ENCODE data around the gene PDE8A.

PDE8A gene

GRCh38 chr15:85026304-85027032 lies 44.8 kb downstream of the PDE8A start:
- no peak overlapping the region for H3K27ac ChIP-seq (ENCODE audit: low read depth, low read length)
- H3K4me1 ChIP-seq (ENCODE audit: control insufficient read depth, insufficient read depth, low read length), result peaks cover 30% of the 10 kb centered on the region
- no peak overlapping the region for H3K4me3 ChIP-seq (ENCODE audit: low read depth, low read length)
- H3K36me3 ChIP-seq (ENCODE audit: control insufficient read depth, insufficient read depth, low read length), result no peaks in the 10 kb centered on the region
- H3K27me3 ChIP-seq (ENCODE audit: control insufficient read depth, insufficient read depth, low read length), result no peaks in the 10 kb centered on the region
- H3K9ac ChIP-seq (ENCODE audit: low read depth, low read length), result no peak overlapping the region
- H3K9me3 ChIP-seq (ENCODE audit: control insufficient read depth, insufficient read depth, low read length), result no peaks in the 10 kb centered on the region

- Histone ChIP-seq H3K9ac (ENCODE audit: low read depth, low read length) (no peak overlapping the region), H3K4me1 (ENCODE audit: control insufficient read depth, insufficient read depth, low read length) (peaks cover 35% of the 10 kb centered on the region), H3K4me3 (ENCODE audit: low read depth, low read length) (no peak overlapping the region), H3K27ac (ENCODE audit: low read depth, low read length) (no peak overlapping the region), H3K27me3 (ENCODE audit: control insufficient read depth, insufficient read depth, low read length) (no peaks in the 10 kb centered on the region), H3K36me3 (ENCODE audit: control insufficient read depth, insufficient read depth, low read length) (no peaks in the 10 kb centered on the region), H3K9me3 (ENCODE audit: control insufficient read depth, insufficient read depth, low read length) (no peaks in the 10 kb centered on the region)
Observed at GRCh38 chr15:85027033-85027380, 45.4 kb downstream of the PDE8A start.

- Histone ChIP-seq H3K36me3 (ENCODE audit: control insufficient read depth, insufficient read depth, low read length) (no peaks in the 10 kb centered on the region), H3K9ac (ENCODE audit: low read depth, low read length) (no peak overlapping the region), H3K4me3 (ENCODE audit: low read depth, low read length) (no peak overlapping the region), H3K9me3 (ENCODE audit: control insufficient read depth, insufficient read depth, low read length) (no peaks in the 10 kb centered on the region), H3K27ac (ENCODE audit: low read depth, low read length) (no peak overlapping the region), H3K27me3 (ENCODE audit: control insufficient read depth, insufficient read depth, low read length) (no peaks in the 10 kb centered on the region), H3K4me1 (ENCODE audit: control insufficient read depth, insufficient read depth, low read length) (peaks cover 40% of the 10 kb centered on the region)
Observed at GRCh38 chr15:85027421-85027820, 45.8 kb downstream of the PDE8A start.

- Histone ChIP-seq H3K9me3 (ENCODE audit: control insufficient read depth, insufficient read depth, low read length) (no peaks in the 10 kb centered on the region), H3K36me3 (ENCODE audit: control insufficient read depth, insufficient read depth, low read length) (no peaks in the 10 kb centered on the region), H3K27me3 (ENCODE audit: control insufficient read depth, insufficient read depth, low read length) (no peaks in the 10 kb centered on the region), H3K9ac (ENCODE audit: low read depth, low read length) (no peak overlapping the region), H3K4me3 (ENCODE audit: low read depth, low read length) (no peak overlapping the region), H3K27ac (ENCODE audit: low read depth, low read length) (no peak overlapping the region), H3K4me1 (ENCODE audit: control insufficient read depth, insufficient read depth, low read length) (peaks cover 49% of the 10 kb centered on the region)
Observed at GRCh38 chr15:85028416-85028815, 46.8 kb downstream of the PDE8A start.

GRCh38 chr15:85029221-85029620 lies 47.6 kb downstream of the PDE8A start:
- no peak overlapping the region for H3K9ac ChIP-seq (ENCODE audit: low read depth, low read length)

GRCh38 chr15:85030301-85030929 lies 48.8 kb downstream of the PDE8A start:
- no peaks in the 10 kb centered on the region for H3K9me3 ChIP-seq (ENCODE audit: control insufficient read depth, insufficient read depth, low read length)
- no peak overlapping the region for H3K27ac ChIP-seq (ENCODE audit: low read depth, low read length)
- H3K36me3 ChIP-seq (ENCODE audit: control insufficient read depth, insufficient read depth, low read length), result no peaks in the 10 kb centered on the region
- H3K4me1 ChIP-seq (ENCODE audit: control insufficient read depth, insufficient read depth, low read length), result peaks cover 36% of the 10 kb centered on the region
- H3K9ac ChIP-seq (ENCODE audit: low read depth, low read length), result no peak overlapping the region
- no peak overlapping the region for H3K4me3 ChIP-seq (ENCODE audit: low read depth, low read length)
- no peaks in the 10 kb centered on the region for H3K27me3 ChIP-seq (ENCODE audit: control insufficient read depth, insufficient read depth, low read length)

More at GRCh38 chr15:85029221-85029620, 47.6 kb downstream of the PDE8A start:
- Histone ChIP-seq H3K9me3 (ENCODE audit: control insufficient read depth, insufficient read depth, low read length) (no peaks in the 10 kb centered on the region), H3K27ac (ENCODE audit: low read depth, low read length) (no peak overlapping the region), H3K36me3 (ENCODE audit: control insufficient read depth, insufficient read depth, low read length) (no peaks in the 10 kb centered on the region), H3K27me3 (ENCODE audit: control insufficient read depth, insufficient read depth, low read length) (no peaks in the 10 kb centered on the region), H3K4me3 (ENCODE audit: low read depth, low read length) (no peak overlapping the region), H3K4me1 (ENCODE audit: control insufficient read depth, insufficient read depth, low read length) (peaks cover 46% of the 10 kb centered on the region)

- Histone ChIP-seq H3K36me3 (ENCODE audit: control insufficient read depth, insufficient read depth, low read length) (no peaks in the 10 kb centered on the region), H3K27ac (ENCODE audit: low read depth, low read length) (no peak overlapping the region), H3K4me1 (ENCODE audit: control insufficient read depth, insufficient read depth, low read length) (peaks cover 36% of the 10 kb centered on the region)
Observed at GRCh38 chr15:85031086-85031943, 49.7 kb downstream of the PDE8A start.

GRCh38 chr15:85031944-85032558 lies 50.4 kb downstream of the PDE8A start:
- Histone ChIP-seq H3K27ac (ENCODE audit: low read depth, low read length) (peak overlapping the region; percentile 39), H3K9ac (ENCODE audit: low read depth, low read length) (no peak overlapping the region), H3K9me3 (ENCODE audit: control insufficient read depth, insufficient read depth, low read length) (no peaks in the 10 kb centered on the region), H3K27me3 (ENCODE audit: control insufficient read depth, insufficient read depth, low read length) (no peaks in the 10 kb centered on the region), H3K36me3 (ENCODE audit: control insufficient read depth, insufficient read depth, low read length) (no peaks in the 10 kb centered on the region), H3K4me3 (ENCODE audit: low read depth, low read length) (no peak overlapping the region), H3K4me1 (ENCODE audit: control insufficient read depth, insufficient read depth, low read length) (peaks cover 36% of the 10 kb centered on the region)

More at GRCh38 chr15:85031086-85031943, 49.7 kb downstream of the PDE8A start:
- Histone ChIP-seq H3K27me3 (ENCODE audit: control insufficient read depth, insufficient read depth, low read length) (no peaks in the 10 kb centered on the region), H3K4me3 (ENCODE audit: low read depth, low read length) (no peak overlapping the region), H3K9ac (ENCODE audit: low read depth, low read length) (no peak overlapping the region), H3K9me3 (ENCODE audit: control insufficient read depth, insufficient read depth, low read length) (no peaks in the 10 kb centered on the region)

GRCh38 chr15:85033148-85033547 lies 51.5 kb downstream of the PDE8A start:
- H3K27me3 ChIP-seq (ENCODE audit: control insufficient read depth, insufficient read depth, low read length), result no peaks in the 10 kb centered on the region
- H3K4me3 ChIP-seq (ENCODE audit: low read depth, low read length), result no peak overlapping the region
- H3K9ac ChIP-seq (ENCODE audit: low read depth, low read length), result no peak overlapping the region
- no peaks in the 10 kb centered on the region for H3K36me3 ChIP-seq (ENCODE audit: control insufficient read depth, insufficient read depth, low read length)
- H3K27ac ChIP-seq (ENCODE audit: low read depth, low read length), result no peak overlapping the region
- H3K9me3 ChIP-seq (ENCODE audit: control insufficient read depth, insufficient read depth, low read length), result no peaks in the 10 kb centered on the region
- peaks cover 36% of the 10 kb centered on the region for H3K4me1 ChIP-seq (ENCODE audit: control insufficient read depth, insufficient read depth, low read length)

- Histone ChIP-seq H3K27ac (ENCODE audit: low read depth, low read length) (no peak overlapping the region), H3K9me3 (ENCODE audit: control insufficient read depth, insufficient read depth, low read length) (no peaks in the 10 kb centered on the region), H3K9ac (ENCODE audit: low read depth, low read length) (no peak overlapping the region), H3K36me3 (ENCODE audit: control insufficient read depth, insufficient read depth, low read length) (no peaks in the 10 kb centered on the region), H3K27me3 (ENCODE audit: control insufficient read depth, insufficient read depth, low read length) (no peaks in the 10 kb centered on the region), H3K4me3 (ENCODE audit: low read depth, low read length) (no peak overlapping the region), H3K4me1 (ENCODE audit: control insufficient read depth, insufficient read depth, low read length) (peaks cover 30% of the 10 kb centered on the region)
Observed at GRCh38 chr15:85034276-85034675, 52.6 kb downstream of the PDE8A start.

Measured in HUES48 (cell line).